LHCN-M2 (cell line): ENCODE measurements around the gene JPT1. TPM values are rescaled to one million over a fixed set of nuclear protein-coding genes. Genes with fewer than 3 reads are reported as not detected.
"Not testable (repeated sequence)": the region's sequence is repeated elsewhere in the genome, so short reads cannot be mapped to it uniquely, and the experiment has no call there.

Source experiments
- DNase-seq: peaks from one replicate; pipeline ENCODE4 v3.0.0-alpha.2; 2012; ENCODE audit warnings: low read depth
- total RNA-seq: library from RNA; depleted of rRNA; stranded (reverse); fragments of >200 nt; gene quantifications from 2 replicates; pipeline ENCODE4 v1.2.3, GENCODE V29; 2014

Gene JPT1
- total RNA-seq, 1 experiment from 2014 or later, result 311 TPM

GRCh38 chr17:75158480-75158879 lies 4.2 kb upstream of the JPT1 start:
- DNase-seq, result not testable (repeated sequence)

- DNase-seq, result peak; percentile 89
Observed at GRCh38 chr17:75155191-75155601, 884 bp upstream of the JPT1 start.

GRCh38 chr17:75153780-75154194 lies 525 bp downstream of the JPT1 start:
- DNase-seq, result peak; percentile 34

GRCh38 chr17:75152922-75153779 lies 1.2 kb downstream of the JPT1 start:
- peak; percentile 31 for DNase-seq

GRCh38 chr17:75152523-75152921 lies 1.8 kb downstream of the JPT1 start:
- DNase-seq, result no peak

- no peak for DNase-seq
Observed at GRCh38 chr17:75151930-75152329, 2.4 kb downstream of the JPT1 start.

GRCh38 chr17:75147878-75148546 lies 6.3 kb downstream of the JPT1 start:
- no peak for DNase-seq

GRCh38 chr17:75146592-75146991 lies 7.7 kb downstream of the JPT1 start:
- no peak for DNase-seq

- DNase-seq, result no peak
Observed at GRCh38 chr17:75144816-75145512, 9.3 kb downstream of the JPT1 start.

- no peak for DNase-seq
Observed at GRCh38 chr17:75142236-75142971, 11.9 kb downstream of the JPT1 start.

- no peak for DNase-seq
Observed at GRCh38 chr17:75138519-75138918, 15.8 kb downstream of the JPT1 start.

GRCh38 chr17:75137762-75138161 lies 16.6 kb downstream of the JPT1 start:
- DNase-seq, result not testable (repeated sequence)

- no peak for DNase-seq
Observed at GRCh38 chr17:75135946-75136345, 18.4 kb downstream of the JPT1 start.

GRCh38 chr17:75135452-75135851 lies 18.9 kb downstream of the JPT1 start:
- DNase-seq, result no peak

GRCh38 chr17:75133607-75134347 lies 20.5 kb downstream of the JPT1 start:
- DNase-seq, result not testable (repeated sequence)

GRCh38 chr17:75133001-75133400 lies 21.3 kb downstream of the JPT1 start:
- no peak for DNase-seq

GRCh38 chr17:75132018-75133000 lies 22.0 kb downstream of the JPT1 start:
- DNase-seq, result not testable (repeated sequence)

- peak; percentile 78 for DNase-seq
Observed at GRCh38 chr17:75131278-75132017, 22.9 kb downstream of the JPT1 start, which contains the start of gene NT5C. Gene NT5C (minus strand): TSS chr17:75131742. CDS start chr17:75131707, 35 bp downstream.
